Activated T-cell treated with anti-CD3 and anti-CD28 coated beads, Interleukin-2, amount 50 U/mL, for 72 hours (primary cell): ENCODE measurements around the gene GRPEL1. TPM values are rescaled to one million over a fixed set of nuclear protein-coding genes. Genes with fewer than 3 reads are reported as not detected.

ENCODE experiments used
- ATAC-seq, 2 donors: fragments of 150-1000 bp; cut with Tn5 transposase; replicated peaks in 1 of 2; 2 replicates each; pipeline ENCODE4 v1.10.0; 2021; ENCODE audit warnings: moderate library complexity in 2 of 2, mild to moderate bottlenecking in 1 of 2
- DNase-seq, 2 donors: peaks; one replicate each; pipeline ENCODE4 v3.0.0; 2021 to 2022; ENCODE audit warnings: mixed read lengths in 1 of 2
- H3K27ac Mint-ChIP-seq: one replicate; pipeline ENCODE4 v1.8.0; 2022; ENCODE audit warnings: mild to moderate bottlenecking, moderate library complexity, mixed read lengths
- H3K27me3 Mint-ChIP-seq: one replicate; pipeline ENCODE4 v1.8.0; 2022; ENCODE audit warnings: low read depth, mixed read lengths
- H3K36me3 Mint-ChIP-seq, 2 donors: one replicate each; pipeline ENCODE4 v1.8.0; 2022; ENCODE audit warnings: mixed read lengths in 2 of 2, mild to moderate bottlenecking in 1 of 2; ENCODE audit not compliant: insufficient read depth in 2 of 2
- H3K4me1 Mint-ChIP-seq: one replicate; pipeline ENCODE4 v1.8.0; 2022; ENCODE audit warnings: low read depth, mixed read lengths
- H3K4me3 Mint-ChIP-seq, 2 donors: one replicate each; pipeline ENCODE4 v1.8.0; 2022; ENCODE audit warnings: mild to moderate bottlenecking in 2 of 2, mixed read lengths in 2 of 2, moderate library complexity in 2 of 2
- H3K9me3 Mint-ChIP-seq, 2 donors: one replicate each; pipeline ENCODE4 v1.8.0; 2022; ENCODE audit warnings: mixed read lengths in 2 of 2
- total RNA-seq, 2 donors: library from RNA; stranded (reverse); gene quantifications; one replicate each; pipeline ENCODE4 v1.2.3, GENCODE V29; 2022

Gene GRPEL1
- total RNA-seq, 2 donors from 2014 or later, result 47.6 to 65.5 TPM

- H3K4me1 Mint-ChIP-seq, result peaks cover 29% of the 10 kb centered on the region
- peaks cover 2 to 10% of the 10 kb centered on the region in 2 donors for H3K36me3 Mint-ChIP-seq
- H3K4me3 Mint-ChIP-seq, result no peak overlapping the region
- H3K27me3 Mint-ChIP-seq, result no peaks in the 10 kb centered on the region
- H3K9me3 Mint-ChIP-seq, result no peaks in the 10 kb centered on the region
- DNase-seq (no peak), ATAC-seq (no peak)
- H3K27ac Mint-ChIP-seq, result no peak overlapping the region
These were observed 13.6 kb downstream of the GRPEL1 start for GRCh38 chr4:7054106-7054880.

- Mint-ChIP-seq H3K4me1 (peaks cover 31% of the 10 kb centered on the region), H3K9me3 (no peaks in the 10 kb centered on the region), H3K4me3 (no peak overlapping the region), H3K36me3 (peaks cover 2 to 10% of the 10 kb centered on the region in 2 donors), H3K27me3 (no peaks in the 10 kb centered on the region), H3K27ac (no peak overlapping the region)
- ATAC-seq (peak; percentile 28 to 48), DNase-seq (no peak)
These were observed 14.7 kb downstream of the GRPEL1 start for GRCh38 chr4:7052923-7053715.

GRCh38 chr4:7052313-7052712 lies 15.6 kb downstream of the GRPEL1 start:
- no peak overlapping the region for H3K4me3 Mint-ChIP-seq
- peaks cover 34% of the 10 kb centered on the region for H3K4me1 Mint-ChIP-seq
- no peak overlapping the region for H3K27ac Mint-ChIP-seq
- H3K36me3 Mint-ChIP-seq, result peaks cover 2 to 9% of the 10 kb centered on the region in 2 donors
- no peaks in the 10 kb centered on the region for H3K9me3 Mint-ChIP-seq
- ATAC-seq (no peak), DNase-seq (no peak)
- H3K27me3 Mint-ChIP-seq, result no peaks in the 10 kb centered on the region

- Mint-ChIP-seq H3K36me3 (peaks cover 2 to 9% of the 10 kb centered on the region in 2 donors), H3K4me1 (peaks cover 38% of the 10 kb centered on the region), H3K9me3 (no peaks in the 10 kb centered on the region), H3K4me3 (no peak overlapping the region), H3K27ac (no peak overlapping the region), H3K27me3 (no peaks in the 10 kb centered on the region)
- no peak for DNase-seq
- ATAC-seq, result no peak
These were observed 16.0 kb downstream of the GRPEL1 start for GRCh38 chr4:7051905-7052304.

- H3K4me3 Mint-ChIP-seq, result no peak overlapping the region
- DNase-seq (no peak), ATAC-seq (no peak)
- H3K27me3 Mint-ChIP-seq, result no peaks in the 10 kb centered on the region
- no peaks in the 10 kb centered on the region for H3K9me3 Mint-ChIP-seq
- H3K36me3 Mint-ChIP-seq, result peaks cover 2 to 7% of the 10 kb centered on the region in 2 donors
- peaks cover 46% of the 10 kb centered on the region for H3K4me1 Mint-ChIP-seq
- H3K27ac Mint-ChIP-seq, result no peak overlapping the region
These were observed 16.7 kb downstream of the GRPEL1 start for GRCh38 chr4:7051144-7051495.

- ATAC-seq (no peak), DNase-seq (no peak)
- no peak overlapping the region for H3K4me3 Mint-ChIP-seq
- no peaks in the 10 kb centered on the region for H3K27me3 Mint-ChIP-seq
- peaks cover 51% of the 10 kb centered on the region for H3K4me1 Mint-ChIP-seq
- no peak overlapping the region for H3K27ac Mint-ChIP-seq
- peaks cover 2 to 7% of the 10 kb centered on the region in 2 donors for H3K36me3 Mint-ChIP-seq
- H3K9me3 Mint-ChIP-seq, result no peaks in the 10 kb centered on the region
These were observed 17.3 kb downstream of the GRPEL1 start for GRCh38 chr4:7050481-7051143.

- no peak for ATAC-seq
- Mint-ChIP-seq H3K27ac (no peak overlapping the region), H3K9me3 (no peaks in the 10 kb centered on the region), H3K4me1 (peaks cover 57% of the 10 kb centered on the region), H3K4me3 (no peak overlapping the region), H3K27me3 (no peaks in the 10 kb centered on the region), H3K36me3 (peaks cover 3 to 6% of the 10 kb centered on the region in 2 donors)
- no peak for DNase-seq
These were observed 18.1 kb downstream of the GRPEL1 start for GRCh38 chr4:7049739-7050138.

GRCh38 chr4:7049295-7049694 lies 18.6 kb downstream of the GRPEL1 start:
- Mint-ChIP-seq H3K27ac (no peak overlapping the region), H3K4me1 (peaks cover 57% of the 10 kb centered on the region)
- DNase-seq, result no peak

GRCh38 chr4:7048642-7049041 lies 19.2 kb downstream of the GRPEL1 start:
- no peaks in the 10 kb centered on the region for H3K27me3 Mint-ChIP-seq
- ATAC-seq (no peak), DNase-seq (no peak)
- H3K9me3 Mint-ChIP-seq, result no peaks in the 10 kb centered on the region
- peaks cover 0 to 1% of the 10 kb centered on the region in 2 donors for H3K36me3 Mint-ChIP-seq
- H3K4me1 Mint-ChIP-seq, result peaks cover 59% of the 10 kb centered on the region
- no peak overlapping the region for H3K27ac Mint-ChIP-seq
- no peak overlapping the region for H3K4me3 Mint-ChIP-seq

More at GRCh38 chr4:7049295-7049694, 18.6 kb downstream of the GRPEL1 start:
- Mint-ChIP-seq H3K9me3 (no peaks in the 10 kb centered on the region), H3K4me3 (no peak overlapping the region), H3K27me3 (no peaks in the 10 kb centered on the region), H3K36me3 (peaks cover 3 to 4% of the 10 kb centered on the region in 2 donors)
- ATAC-seq, result no peak

- H3K36me3 Mint-ChIP-seq, result peaks cover 0 to 1% of the 10 kb centered on the region in 2 donors
- ATAC-seq (no peak), DNase-seq (no peak)
- no peaks in the 10 kb centered on the region for H3K9me3 Mint-ChIP-seq
- H3K27ac Mint-ChIP-seq, result peak overlapping the region; percentile 16
- peaks cover 3% of the 10 kb centered on the region for H3K27me3 Mint-ChIP-seq
- H3K4me1 Mint-ChIP-seq, result peaks cover 59% of the 10 kb centered on the region
- peak overlapping the region in 1 of 2 donors; percentile 13 for H3K4me3 Mint-ChIP-seq
These were observed 20.9 kb downstream of the GRPEL1 start for GRCh38 chr4:7046971-7047370.

- H3K27ac Mint-ChIP-seq, result peak overlapping the region; percentile 16
- peaks cover 0 to 1% of the 10 kb centered on the region in 2 donors for H3K36me3 Mint-ChIP-seq
- H3K9me3 Mint-ChIP-seq, result no peaks in the 10 kb centered on the region
- no peak for DNase-seq
- H3K27me3 Mint-ChIP-seq, result peaks cover 8% of the 10 kb centered on the region
- H3K4me1 Mint-ChIP-seq, result peaks cover 64% of the 10 kb centered on the region
- no peak for ATAC-seq
- peak overlapping the region; percentile 92 to 94 for H3K4me3 Mint-ChIP-seq
These were observed 21.6 kb downstream of the GRPEL1 start for GRCh38 chr4:7045961-7046921.

- peak overlapping the region; percentile 4 for H3K27ac Mint-ChIP-seq
- peaks cover 8% of the 10 kb centered on the region for H3K27me3 Mint-ChIP-seq
- H3K4me3 Mint-ChIP-seq, result peak overlapping the region; percentile 92 to 94
- ATAC-seq (no peak), DNase-seq (no peak)
- H3K4me1 Mint-ChIP-seq, result peaks cover 64% of the 10 kb centered on the region
- H3K36me3 Mint-ChIP-seq, result peaks cover 0 to 1% of the 10 kb centered on the region in 2 donors
- no peaks in the 10 kb centered on the region for H3K9me3 Mint-ChIP-seq
These were observed 22.3 kb downstream of the GRPEL1 start for GRCh38 chr4:7045553-7045952.
